H1 (cell line): ENCODE results near the gene ARHGEF16. TPM values are rescaled to one million over a fixed set of nuclear protein-coding genes. Genes with fewer than 3 reads are reported as not detected.

ENCODE experiments used
- CTCF ChIA-PET: fragments of 300-600 bp; sonication (Branson Sonifier 250); formaldehyde crosslinking; loops from one replicate; lab custom pipeline; 2021; ENCODE audit not compliant: partially characterized antibody; lab: Charles Lee
- POLR2A ChIA-PET: fragments of 300-600 bp; sonication (Branson Sonifier 250); formaldehyde crosslinking; loops from one replicate; lab custom pipeline; 2021; ENCODE audit warnings: inconsistent platforms; ENCODE audit not compliant: partially characterized antibody; lab: Charles Lee
- DNase-seq, 2 experiments: peaks; one replicate each; pipeline versions ENCODE4 v3.0.0 to v3.0.0-alpha.2; 2010 to 2022; ENCODE audit warnings: low spot score in 2 of 2, low read depth in 1 of 2, mixed read lengths in 1 of 2
- FAIRE-seq: peaks from 2 replicates; lab custom pipeline; 2011; peaks lifted over from hg19 to GRCh38; lab: Jason Lieb, UNC
- H2AFZ ChIP-seq: 2 replicates; pipeline ENCODE4 v1.8.1; 2012; ENCODE audit warnings: low read length, inconsistent platforms
- H2AK5ac ChIP-seq: 2 replicates; pipeline ENCODE4 v1.6.1; 2013; ENCODE audit warnings: low read depth, low read length
- H2BK120ac ChIP-seq: replicated peaks from 2 replicates; pipeline ENCODE3; 2013; ENCODE audit warnings: low read depth, low read length, inconsistent platforms
- H2BK12ac ChIP-seq: 2 replicates; pipeline ENCODE4 v1.6.1; 2013; ENCODE audit warnings: low read depth, low read length
- H2BK15ac ChIP-seq: 2 replicates; pipeline ENCODE4 v1.6.1; 2013; ENCODE audit warnings: low read length
- H2BK20ac ChIP-seq: 2 replicates; pipeline ENCODE4 v1.6.1; 2013; ENCODE audit warnings: low read length
- H2BK5ac ChIP-seq: 2 replicates; pipeline ENCODE4 v1.6.1; 2013; ENCODE audit warnings: low read depth, low read length
- H3K14ac ChIP-seq: 2 replicates; pipeline ENCODE4 v1.6.1; 2013; ENCODE audit warnings: inconsistent platforms; ENCODE audit not compliant: insufficient read length
- H3K18ac ChIP-seq: 2 replicates; pipeline ENCODE4 v1.6.1; 2013; ENCODE audit warnings: low read length; ENCODE audit errors: extremely low read depth
- H3K23ac ChIP-seq: 2 replicates; pipeline ENCODE4 v1.6.1; 2013; ENCODE audit warnings: inconsistent platforms; ENCODE audit not compliant: insufficient read length
- H3K23me2 ChIP-seq: 2 replicates; pipeline ENCODE4 v1.6.1; 2013; ENCODE audit warnings: low read depth, low read length
- H3K27ac ChIP-seq: 2 replicates; pipeline ENCODE4 v1.6.1; 2011; ENCODE audit warnings: low read depth, low read length, inconsistent platforms
- H3K27me3 ChIP-seq, 4 experiments: replicated peaks in 1 of 4; 1 replicate in 1 of 4; 2 replicates in 3 of 4; pipeline versions ENCODE4 v1.6.1 to v1.8.1; 2011 to 2013; ENCODE audit warnings: low read length in 3 of 4, mild to moderate bottlenecking in 3 of 4, inconsistent platforms in 2 of 4, mixed read lengths in 2 of 4, moderate library complexity in 1 of 4; ENCODE audit not compliant: control insufficient read depth in 3 of 4, insufficient read depth in 3 of 4; ENCODE audit errors: extremely low read depth in 1 of 4
- H3K36me3 ChIP-seq, 4 experiments: 2 replicates each; pipeline versions ENCODE4 v1.6.1 to v1.8.1; 2011 to 2013; ENCODE audit warnings: mild to moderate bottlenecking in 4 of 4, low read length in 3 of 4, moderate library complexity in 2 of 4, control low read depth in 1 of 4, inconsistent platforms in 1 of 4; ENCODE audit not compliant: insufficient read depth in 4 of 4, control insufficient read depth in 2 of 4
- H3K4ac ChIP-seq: replicated peaks from 2 replicates; pipeline ENCODE3; 2013; ENCODE audit warnings: low read length, low read depth, mixed read lengths, inconsistent platforms; ENCODE audit not compliant: insufficient read length
- H3K4me1 ChIP-seq, 4 experiments: replicated peaks in 1 of 4; 1 replicate in 1 of 4; 2 replicates in 3 of 4; pipeline versions ENCODE4 v1.6.1 to v1.8.1; 2011 to 2013; ENCODE audit warnings: low read length in 3 of 4, inconsistent platforms in 2 of 4, mixed read lengths in 1 of 4; ENCODE audit not compliant: insufficient read depth in 4 of 4, control insufficient read depth in 3 of 4
- H3K4me2 ChIP-seq, 2 experiments: 2 replicates each; pipeline versions ENCODE4 v1.6.1 to v1.8.1; 2011 to 2013; ENCODE audit warnings: low read depth in 2 of 2, low read length in 2 of 2, control low read depth in 1 of 2, inconsistent platforms in 1 of 2, mild to moderate bottlenecking in 1 of 2; ENCODE audit not compliant: insufficient read depth in 1 of 2
- H3K4me3 ChIP-seq, 4 experiments: fragments of 200-600, 300-600 bp in 1 of 4; sonication (generic), shearing (Covaris generic), sonication (Bioruptor Twin) in 1 of 4; 2 replicates each; pipeline versions ENCODE4 v1.5.1 to v1.8.1; 2011 to 2016; ENCODE audit warnings: low read length in 4 of 4, low read depth in 3 of 4, control low read depth in 2 of 4, inconsistent platforms in 2 of 4, mild to moderate bottlenecking in 2 of 4, mixed read lengths in 1 of 4, moderate library complexity in 1 of 4; ENCODE audit not compliant: insufficient read depth in 2 of 4; ENCODE audit errors: extremely low read depth in 1 of 4
- H3K56ac ChIP-seq: replicated peaks from 2 replicates; pipeline ENCODE3; 2013; ENCODE audit warnings: low read depth, mild to moderate bottlenecking, mixed read lengths, low read length, inconsistent platforms; ENCODE audit not compliant: insufficient read length
- H3K79me1 ChIP-seq: 2 replicates; pipeline ENCODE4 v1.6.1; 2013; ENCODE audit warnings: low read depth, low read length, control low read depth
- H3K79me2 ChIP-seq, 2 experiments: 2 replicates each; pipeline versions ENCODE4 v1.6.1 to v1.8.1; 2012 to 2013; ENCODE audit warnings: low read length in 2 of 2, mild to moderate bottlenecking in 2 of 2, inconsistent platforms in 1 of 2; ENCODE audit not compliant: insufficient read depth in 2 of 2, control insufficient read depth in 1 of 2
- H3K9ac ChIP-seq, 4 experiments: replicated peaks in 1 of 4; 1 replicate in 1 of 4; 2 replicates in 3 of 4; pipeline versions ENCODE4 v1.6.1 to v1.8.1; 2011 to 2013; ENCODE audit warnings: low read depth in 3 of 4, low read length in 3 of 4, control low read depth in 2 of 4, mild to moderate bottlenecking in 2 of 4, moderate library complexity in 2 of 4, inconsistent platforms in 1 of 4; ENCODE audit errors: extremely low read depth in 1 of 4
- H3K9me3 ChIP-seq, 2 experiments: 2 replicates each; pipeline versions ENCODE4 v1.6.1 to v1.8.1; 2012 to 2013; ENCODE audit warnings: mild to moderate bottlenecking in 2 of 2, moderate library complexity in 2 of 2, control low read depth in 1 of 2, inconsistent platforms in 1 of 2, low read depth in 1 of 2, low read length in 1 of 2, mixed read lengths in 1 of 2; ENCODE audit not compliant: insufficient read depth in 2 of 2
- H4K20me1 ChIP-seq, 2 experiments: replicated peaks in 1 of 2; 2 replicates each; pipeline versions ENCODE3 to v1.8.1; 2011 to 2013; ENCODE audit warnings: inconsistent platforms in 2 of 2, low read length in 2 of 2, mild to moderate bottlenecking in 1 of 2; ENCODE audit not compliant: insufficient read depth in 2 of 2, control insufficient read depth in 1 of 2
- H4K5ac ChIP-seq: 2 replicates; pipeline ENCODE4 v1.6.1; 2013; ENCODE audit warnings: low read length, low read depth, mixed read lengths, inconsistent platforms; ENCODE audit not compliant: insufficient read length
- H4K8ac ChIP-seq: 2 replicates; pipeline ENCODE4 v1.8.0; 2013; ENCODE audit warnings: mild to moderate bottlenecking, moderate library complexity, low read length, inconsistent platforms; ENCODE audit not compliant: insufficient read depth; ENCODE audit errors: extremely low read depth
- H4K91ac ChIP-seq: replicated peaks from 2 replicates; pipeline ENCODE3; 2013; ENCODE audit warnings: low read length, mixed read lengths, inconsistent platforms; ENCODE audit not compliant: insufficient read length
- WGBS, 2 experiments: shearing (Covaris generic) in 1 of 2; methylation state at CpG; one replicate each; pipeline versions ENCODE4 v1.1.6 to v1.1.7; 2013 to 2015; ENCODE audit warnings: low lambda C conversion rate in 2 of 2, mixed read lengths in 2 of 2, inconsistent platforms in 1 of 2, low coverage in 1 of 2, missing lambda C conversion rate in 1 of 2; ENCODE audit not compliant: insufficient replicate concordance in 2 of 2, insufficient coverage in 1 of 2, insufficient read length in 1 of 2; ENCODE audit errors: extremely low coverage in 1 of 2, missing lambda C conversion rate in 1 of 2; 5-methylcytosine and 5-hydroxymethylcytosine counted together
- polyA plus RNA-seq, 7 experiments: library from polyadenylated mRNA; depleted of rRNA in 3 of 7; stranded (reverse) in 5 of 7; unstranded in 2 of 7; fragments of >200 nt in 5 of 7; fragments of 200-250 nt in 2 of 7; gene quantifications; 1 replicate in 5 of 7; 2 replicates in 1 of 7; 4 replicates in 1 of 7; pipeline versions ENCODE4 v1.2.1 to v1.2.3, GENCODE V29; 2011 to 2013; ENCODE audit warnings: missing spikeins in 2 of 7, mixed read lengths in 2 of 7
- total RNA-seq: library from RNA; stranded (reverse); fragmentation: NEBNext Ultra II Directional; extraction: Animal tissue kit (Norgen Biotek cat#: 25700); gene quantifications from 2 replicates; pipeline ENCODE4 v1.2.1, GENCODE V29; 2021

ARHGEF16 gene
- total and polyA plus RNA-seq, 2 of the 8 experiments (the other 6 are each of a cell fraction or from before 2014, with no cell fraction given): 18.3 to 20.7 TPM

DNA sequence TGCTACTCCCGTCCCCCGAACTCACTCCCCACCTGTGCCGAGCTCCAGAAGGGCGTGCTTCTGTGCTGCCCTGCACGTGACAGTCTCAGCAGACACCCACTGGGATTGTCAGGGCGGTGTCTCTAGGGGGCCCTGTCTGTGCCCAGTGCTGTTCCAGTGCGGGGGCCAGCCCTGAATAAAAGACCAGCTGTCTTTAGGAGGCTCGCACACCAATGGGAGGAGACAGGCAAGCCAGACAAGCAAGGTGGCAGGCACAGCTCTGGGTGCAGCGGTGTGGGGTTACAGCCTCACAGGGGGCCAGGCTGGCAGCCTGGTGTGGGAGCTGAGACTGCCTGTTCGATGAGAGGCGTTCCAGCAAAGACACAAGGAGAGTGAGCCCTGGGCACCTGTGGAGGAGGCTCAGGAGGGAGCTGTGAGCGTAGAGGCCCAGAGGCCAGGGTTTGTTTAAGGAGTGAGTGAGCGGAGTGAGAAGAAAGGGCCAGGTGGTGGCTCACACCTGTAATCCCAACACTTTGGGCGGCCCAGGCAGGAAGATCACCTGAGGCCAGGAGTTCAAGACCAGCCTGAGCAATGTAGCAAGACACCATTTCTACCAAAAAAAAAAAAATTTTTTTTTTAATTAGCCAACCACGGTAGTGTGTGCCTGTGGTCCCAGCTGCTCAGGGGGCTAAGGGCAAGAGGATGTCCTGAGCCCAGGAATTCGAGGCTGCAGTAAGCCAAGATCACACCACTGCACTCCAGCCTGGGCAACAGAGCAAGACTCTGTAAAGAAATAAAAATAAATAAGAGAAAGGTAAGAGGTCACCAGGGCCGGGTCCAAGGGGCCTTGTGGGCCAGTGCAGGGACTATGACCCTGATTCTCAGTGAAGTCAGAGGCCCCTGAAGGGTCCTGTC lies 48.2 kb upstream of the ARHGEF16 start:
- Histone ChIP-seq H2AK5ac (no peak overlapping the region), H3K9me3 (no peaks in the 10 kb centered on the region), H3K4me2 (no peak overlapping the region), H3K9ac (no peak overlapping the region), H3K4me3 (no peak overlapping the region), H3K14ac (no peak overlapping the region), H3K4ac (no peak overlapping the region), H3K79me1 (no peaks in the 10 kb centered on the region), H3K23ac (no peak overlapping the region), H4K20me1 (peaks cover 0 to 16% of the 10 kb centered on the region in 2 experiments), H3K36me3 (no peaks in the 10 kb centered on the region; a peak in 2 of 8 replicates), H2BK5ac (no peak overlapping the region), H3K27me3 (peaks cover 0 to 2% (median 0%) of the 10 kb centered on the region in 4 experiments; a peak in 1 of 7 replicates), H2BK20ac (no peak overlapping the region), H3K4me1 (no peaks in the 10 kb centered on the region), H4K91ac (no peak overlapping the region), H4K8ac (no peak overlapping the region; the same call in 1 of the 2 replicates), H2AFZ (no peak overlapping the region), H3K27ac (no peak overlapping the region), H2BK15ac (no peak overlapping the region), H3K56ac (no peak overlapping the region), H2BK120ac (no peak overlapping the region), H4K5ac (no peak overlapping the region), H3K18ac (no peak overlapping the region; the same call in 1 of the 2 replicates), H2BK12ac (no peak overlapping the region), H3K23me2 (peaks cover 12% of the 10 kb centered on the region), H3K79me2 (no peaks in the 10 kb centered on the region)
- CTCF ChIA-PET: interaction anchor here (0.6 to 2.2 kb wide), 8 partner anchors 9 to 393 kb away, joined by 3 to 11 read pairs (median 3); no protein-coding TSS in a partner anchor
- FAIRE-seq (no peak), DNase-seq (no peak)
- WGBS, 2 experiments: 88% methylated on average over 17 of the region's 17 CpGs; no CpG with 5 or more reads in 1 of the 2 experiments
- POLR2A ChIA-PET: interaction anchor here (0.9 kb wide), 1 partner anchor 9 kb away, joined by 4 read pairs; no protein-coding TSS in a partner anchor
